KMS-11 (cell line): ENCODE data around the gene RALB.

Experiments used
- H2AFZ ChIP-seq: fragments of 200-600 bp; sonication (generic); 2 replicates; pipeline ENCODE4 v1.6.1; 2016; ENCODE audit warnings: antibody characterized with exemption, mixed run types, low read depth
- H3K27ac ChIP-seq: fragments of 200-600 bp; sonication (generic); 2 replicates; pipeline ENCODE4 v1.6.1; 2016; ENCODE audit warnings: mild to moderate bottlenecking, mixed run types
- H3K27me3 ChIP-seq: fragments of 200-600 bp; sonication (generic); 2 replicates; pipeline ENCODE4 v1.6.1; 2017; ENCODE audit warnings: mild to moderate bottlenecking, low read depth, mixed run types, moderate library complexity; ENCODE audit not compliant: insufficient read depth
- H3K36me3 ChIP-seq: fragments of 200-600 bp; sonication (generic); 2 replicates; pipeline ENCODE4 v1.6.1; 2017; ENCODE audit warnings: mild to moderate bottlenecking, mixed run types; ENCODE audit not compliant: insufficient read depth
- H3K4me1 ChIP-seq: fragments of 200-600 bp; sonication (generic); 2 replicates; pipeline ENCODE4 v1.6.1; 2016; ENCODE audit warnings: mild to moderate bottlenecking, low read depth, mixed run types; ENCODE audit not compliant: poor library complexity, severe bottlenecking
- H3K4me2 ChIP-seq: fragments of 200-600 bp; sonication (generic); 2 replicates; pipeline ENCODE4 v1.7.0; 2016; ENCODE audit warnings: mild to moderate bottlenecking, mixed run types
- H3K4me3 ChIP-seq: fragments of 200-600 bp; sonication (generic); IDR thresholded peaks from 2 replicates; pipeline ENCODE4 v1.6.1; 2017; ENCODE audit warnings: low read depth, low read length, mixed read lengths; ENCODE audit not compliant: insufficient read depth
- H3K79me2 ChIP-seq: fragments of 200-600 bp; sonication (generic); 2 replicates; pipeline ENCODE4 v1.6.1; 2016; ENCODE audit warnings: low read depth, mixed run types; ENCODE audit not compliant: insufficient read depth
- H3K9ac ChIP-seq: fragments of 200-600 bp; sonication (generic); 2 replicates; pipeline ENCODE4 v1.6.1; 2016; ENCODE audit warnings: mild to moderate bottlenecking, mixed run types
- H4K20me1 ChIP-seq: fragments of 200-600 bp; sonication (generic); 2 replicates; pipeline ENCODE4 v1.6.1; 2016; ENCODE audit warnings: mild to moderate bottlenecking, mixed run types; ENCODE audit not compliant: insufficient read depth
- TF ChIP-seq, protein P1 (sequence below): fragments of 200-600 bp; sonication (generic); conservative IDR thresholded peaks from 2 replicates; pipeline ENCODE4 v1.6.1; 2017; ENCODE audit warnings: low read depth, mild to moderate bottlenecking, antibody characterized with exemption, low read length, moderate library complexity, mixed read lengths

RALB gene

GRCh38 chr2:120299004-120299403 is 46.4 kb downstream of the RALB start:
- Histone ChIP-seq H2AFZ (no peak overlapping the region), H3K27ac (no peak overlapping the region), H3K4me2 (no peak overlapping the region), H4K20me1 (no peaks in the 10 kb centered on the region), H3K4me3 (no peak overlapping the region), H3K36me3 (no peaks in the 10 kb centered on the region), H3K9ac (no peak overlapping the region), H3K79me2 (no peaks in the 10 kb centered on the region), H3K27me3 (no peaks in the 10 kb centered on the region), H3K4me1 (no peaks in the 10 kb centered on the region)
- TF ChIP-seq, protein P1, sequence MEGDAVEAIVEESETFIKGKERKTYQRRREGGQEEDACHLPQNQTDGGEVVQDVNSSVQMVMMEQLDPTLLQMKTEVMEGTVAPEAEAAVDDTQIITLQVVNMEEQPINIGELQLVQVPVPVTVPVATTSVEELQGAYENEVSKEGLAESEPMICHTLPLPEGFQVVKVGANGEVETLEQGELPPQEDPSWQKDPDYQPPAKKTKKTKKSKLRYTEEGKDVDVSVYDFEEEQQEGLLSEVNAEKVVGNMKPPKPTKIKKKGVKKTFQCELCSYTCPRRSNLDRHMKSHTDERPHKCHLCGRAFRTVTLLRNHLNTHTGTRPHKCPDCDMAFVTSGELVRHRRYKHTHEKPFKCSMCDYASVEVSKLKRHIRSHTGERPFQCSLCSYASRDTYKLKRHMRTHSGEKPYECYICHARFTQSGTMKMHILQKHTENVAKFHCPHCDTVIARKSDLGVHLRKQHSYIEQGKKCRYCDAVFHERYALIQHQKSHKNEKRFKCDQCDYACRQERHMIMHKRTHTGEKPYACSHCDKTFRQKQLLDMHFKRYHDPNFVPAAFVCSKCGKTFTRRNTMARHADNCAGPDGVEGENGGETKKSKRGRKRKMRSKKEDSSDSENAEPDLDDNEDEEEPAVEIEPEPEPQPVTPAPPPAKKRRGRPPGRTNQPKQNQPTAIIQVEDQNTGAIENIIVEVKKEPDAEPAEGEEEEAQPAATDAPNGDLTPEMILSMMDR: no peak

DNA sequence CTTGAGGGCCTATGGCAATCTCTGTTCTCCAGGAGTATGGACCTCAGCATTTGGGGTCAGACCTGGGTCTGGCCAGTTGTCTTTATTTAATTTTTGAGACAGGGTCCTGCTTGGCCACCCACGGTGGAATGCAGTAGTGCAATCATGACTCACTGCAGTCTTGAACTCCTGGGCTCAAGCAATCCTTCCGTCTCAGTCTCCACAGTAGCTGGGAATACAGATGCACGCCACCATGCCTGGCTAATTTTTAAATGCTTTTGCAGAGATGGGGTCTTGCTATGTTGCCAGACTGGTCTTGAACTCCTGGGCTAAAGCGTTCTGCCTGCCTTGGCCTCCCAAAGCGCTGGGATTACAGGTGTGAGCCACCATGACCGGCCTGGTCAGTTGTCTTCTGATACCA is 46.9 kb downstream of the RALB start:
- Histone ChIP-seq H2AFZ (no peak overlapping the region), H3K27me3 (no peaks in the 10 kb centered on the region), H3K36me3 (no peaks in the 10 kb centered on the region), H3K79me2 (no peaks in the 10 kb centered on the region), H3K27ac (no peak overlapping the region), H3K4me2 (no peak overlapping the region), H4K20me1 (no peaks in the 10 kb centered on the region), H3K9ac (no peak overlapping the region), H3K4me3 (no peak overlapping the region), H3K4me1 (no peaks in the 10 kb centered on the region)
- TF ChIP-seq, protein P1: no peak

- Histone ChIP-seq H3K4me1 (no peaks in the 10 kb centered on the region), H3K9ac (no peak overlapping the region), H3K4me3 (no peak overlapping the region), H3K4me2 (no peak overlapping the region), H3K27ac (no peak overlapping the region), H2AFZ (no peak overlapping the region), H3K36me3 (no peaks in the 10 kb centered on the region), H4K20me1 (no peaks in the 10 kb centered on the region), H3K79me2 (no peaks in the 10 kb centered on the region), H3K27me3 (no peaks in the 10 kb centered on the region)
- TF ChIP-seq, protein P1: no peak
Observed at GRCh38 chr2:120300385-120300784, 47.7 kb downstream of the RALB start.

- H3K79me2 ChIP-seq: no peaks in the 10 kb centered on the region
- TF ChIP-seq, protein P1: no peak
- H3K27me3 ChIP-seq: no peaks in the 10 kb centered on the region
- no peak overlapping the region for H3K9ac ChIP-seq
- H3K27ac ChIP-seq: no peak overlapping the region
- H3K4me3 ChIP-seq: no peak overlapping the region
- H3K36me3 ChIP-seq: no peaks in the 10 kb centered on the region
- no peak overlapping the region for H2AFZ ChIP-seq
- H3K4me1 ChIP-seq: no peaks in the 10 kb centered on the region
- no peak overlapping the region for H3K4me2 ChIP-seq
- no peaks in the 10 kb centered on the region for H4K20me1 ChIP-seq
Observed at GRCh38 chr2:120301284-120301683, 48.6 kb downstream of the RALB start.
